BLaER1 treated with 17β-estradiol and CSF1 and Interleukin-3, amounts not matched to agents 10 nM and 100 nM (cell line): ENCODE measurements around the gene VARS2.
"Not testable (repeated sequence)": the region's sequence is repeated elsewhere in the genome, so short reads cannot be mapped to it uniquely, and the experiment has no call there.

Source experiments
- H3K27ac ChIP-seq, 11 experiments: shearing (Covaris generic); formaldehyde crosslinking; 2 replicates each; pipeline ENCODE4 v1.8.1; 2022
- H3K27me3 ChIP-seq, 11 experiments: shearing (Covaris generic); formaldehyde crosslinking; 2 replicates each; pipeline ENCODE4 v1.8.1; 2022
- H3K36me3 ChIP-seq, 11 experiments: shearing (Covaris generic); formaldehyde crosslinking; 2 replicates each; pipeline ENCODE4 v1.8.1; 2022
- H3K4me1 ChIP-seq, 10 experiments: shearing (Covaris generic); formaldehyde crosslinking; 2 replicates each; pipeline ENCODE4 v1.8.1; 2022
- H3K4me2 ChIP-seq, 11 experiments: shearing (Covaris generic); formaldehyde crosslinking; 2 replicates each; pipeline ENCODE4 v1.8.1; 2022
- H3K4me3 ChIP-seq, 10 experiments: shearing (Covaris generic); formaldehyde crosslinking; 2 replicates each; pipeline ENCODE4 v1.8.1; 2022
- H3K9ac ChIP-seq, 11 experiments: shearing (Covaris generic); formaldehyde crosslinking; 2 replicates each; pipeline ENCODE4 v1.8.1; 2022
- H3K9me3 ChIP-seq, 11 experiments: shearing (Covaris generic); formaldehyde crosslinking; replicated peaks in 1 of 11; 2 replicates each; pipeline ENCODE4 v1.8.1; 2022
- H4K20me1 ChIP-seq, 11 experiments: shearing (Covaris generic); formaldehyde crosslinking; 2 replicates each; pipeline ENCODE4 v1.8.1; 2022
- Cebpa-rat ChIP-seq, 11 experiments: shearing (Covaris generic); IDR thresholded peaks; 2 replicates each; pipeline ENCODE4 v1.8.1; 2022

Gene VARS2

DNA sequence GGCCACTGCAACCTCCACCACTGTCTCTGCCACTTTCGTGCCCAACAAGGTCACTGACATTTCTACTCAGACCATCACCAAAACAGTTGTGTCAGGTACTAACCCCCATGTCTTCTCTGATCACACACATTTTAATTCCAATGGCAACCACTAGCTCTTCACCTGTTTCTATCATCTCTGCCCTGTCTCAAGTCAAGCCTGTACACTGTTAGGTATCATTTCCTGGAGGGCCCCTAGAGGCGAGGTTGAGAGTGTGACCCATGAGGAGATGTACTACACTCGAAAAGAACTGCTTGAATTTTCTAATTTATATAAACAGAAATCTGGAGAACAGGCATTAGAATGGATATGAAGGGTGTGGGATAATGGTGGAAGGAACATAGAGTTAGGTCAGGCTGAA, 52.1 kb downstream of the VARS2 start:
- TF ChIP-seq Cebpa-rat (IDR thresholded peaks at IDR 0.05) = no peak
- Histone ChIP-seq H3K4me2 (no peak overlapping the region), H3K9ac (no peak overlapping the region), H3K27ac (no peak overlapping the region), H3K4me3 (no peak overlapping the region), H3K36me3 (no peaks in the 10 kb centered on the region), H3K27me3 (no peaks in the 10 kb centered on the region), H4K20me1 (no peaks in the 10 kb centered on the region), H3K9me3 (no peaks in the 10 kb centered on the region), H3K4me1 (peaks cover 0 to 36% (median 11%) of the 10 kb centered on the region in 10 experiments; a peak in 10 of 20 replicates)

GRCh38 chr6:30969171-30969570, 55.1 kb downstream of the VARS2 start:
- H3K27ac ChIP-seq, H3K36me3 ChIP-seq, H3K9me3 ChIP-seq, H3K9ac ChIP-seq, H4K20me1 ChIP-seq, H3K4me3 ChIP-seq, H3K27me3 ChIP-seq: not testable (repeated sequence)
- Histone ChIP-seq H3K4me1 (peaks cover 0 to 16% (median 0%) of the 10 kb centered on the region in 10 experiments; a peak in 6 of 20 replicates), H3K4me2 (peak overlapping the region in 3 of 11 experiments; percentile 5 to 62 (median 39); a peak in 4 of 22 replicates)

DNA sequence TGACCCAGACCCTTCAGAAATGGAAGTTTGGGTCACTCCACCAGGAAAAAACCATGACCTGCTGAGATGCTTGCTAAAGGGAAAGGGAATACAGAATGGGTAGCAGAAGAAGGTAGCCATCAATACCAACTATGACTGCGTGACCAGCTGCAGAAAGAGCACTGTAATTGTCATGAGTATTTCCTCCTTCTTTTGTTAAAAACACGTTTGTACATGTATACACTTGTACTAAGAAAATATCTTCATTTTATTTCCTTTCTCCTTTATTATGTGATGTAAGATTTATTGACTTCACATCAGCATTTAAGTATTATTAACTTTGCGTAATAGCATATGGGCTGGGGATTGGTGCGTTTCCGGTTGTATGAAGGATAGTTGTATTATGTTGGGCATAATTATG, 56.9 kb downstream of the VARS2 start:
- no peaks in the 10 kb centered on the region for H3K9me3 ChIP-seq
- no peak for TF ChIP-seq Cebpa-rat (IDR thresholded peaks at IDR 0.05)
- no peaks in the 10 kb centered on the region for H3K36me3 ChIP-seq
- peaks cover 0 to 15% (median 0%) of the 10 kb centered on the region in 10 experiments; a peak in 5 of 20 replicates for H3K4me1 ChIP-seq
- no peak overlapping the region for H3K27ac ChIP-seq
- H3K27me3 ChIP-seq = no peaks in the 10 kb centered on the region; a peak in 1 of 22 replicates
- no peak overlapping the region for H3K9ac ChIP-seq
- no peak overlapping the region for H3K4me3 ChIP-seq
- no peak overlapping the region for H3K4me2 ChIP-seq
- H4K20me1 ChIP-seq = no peaks in the 10 kb centered on the region

GRCh38 chr6:30972816-30973215, 58.8 kb downstream of the VARS2 start:
- no peak overlapping the region for H3K4me2 ChIP-seq
- no peak overlapping the region for H3K9ac ChIP-seq
- H3K4me3 ChIP-seq = no peak overlapping the region
- no peak overlapping the region for H3K27ac ChIP-seq
- no peaks in the 10 kb centered on the region for H3K9me3 ChIP-seq
- TF ChIP-seq Cebpa-rat (IDR thresholded peaks at IDR 0.05) = no peak
- H4K20me1 ChIP-seq = no peaks in the 10 kb centered on the region
- H3K27me3 ChIP-seq = no peaks in the 10 kb centered on the region; a peak in 1 of 22 replicates
- no peaks in the 10 kb centered on the region for H3K36me3 ChIP-seq
- H3K4me1 ChIP-seq = peaks cover 0 to 15% (median 0%) of the 10 kb centered on the region in 10 experiments; a peak in 5 of 20 replicates

GRCh38 chr6:30974490-30975252, 60.6 kb downstream of the VARS2 start:
- Histone ChIP-seq H3K4me1 (peaks cover 0 to 17% (median 7%) of the 10 kb centered on the region in 10 experiments; a peak in 16 of 20 replicates), H3K9ac (no peak overlapping the region), H3K4me2 (no peak overlapping the region), H3K27ac (no peak overlapping the region), H4K20me1 (no peaks in the 10 kb centered on the region), H3K4me3 (no peak overlapping the region), H3K9me3 (no peaks in the 10 kb centered on the region), H3K27me3 (no peaks in the 10 kb centered on the region; a peak in 3 of 22 replicates), H3K36me3 (no peaks in the 10 kb centered on the region)
- TF ChIP-seq Cebpa-rat (IDR thresholded peaks at IDR 0.05) = no peak
